BE2C (cell line): ENCODE data around the gene KIF6.

Experiments
- DNase-seq: peaks from one replicate; pipeline ENCODE4 v3.0.0-alpha.2; 2020
- H3K27me3 ChIP-seq: fragments of 250-450 bp; sonication (Bioruptor Pico); 2 replicates; pipeline ENCODE4 v1.5.1; 2020; ENCODE audit warnings: mild to moderate bottlenecking
- H3K36me3 ChIP-seq: fragments of 250-450 bp; sonication (Bioruptor Pico); 2 replicates; pipeline ENCODE4 v1.5.1; 2020; ENCODE audit warnings: mild to moderate bottlenecking
- H3K4me1 ChIP-seq: fragments of 250-450 bp; sonication (Bioruptor Pico); 2 replicates; pipeline ENCODE4 v1.5.1; 2020
- H3K4me3 ChIP-seq: 2 replicates; pipeline ENCODE4 v1.5.1; 2011; ENCODE audit warnings: low read depth, low read length
- H3K9me3 ChIP-seq: fragments of 250-450 bp; sonication (Bioruptor Pico); 2 replicates; pipeline ENCODE4 v1.5.1; 2020
- TF ChIP-seq, protein P1 (sequence below): IDR thresholded peaks from 2 replicates; pipeline ENCODE4 v1.5.1; 2012; ENCODE audit warnings: mild to moderate bottlenecking, low read depth, low read length

The KIF6 gene

DNA sequence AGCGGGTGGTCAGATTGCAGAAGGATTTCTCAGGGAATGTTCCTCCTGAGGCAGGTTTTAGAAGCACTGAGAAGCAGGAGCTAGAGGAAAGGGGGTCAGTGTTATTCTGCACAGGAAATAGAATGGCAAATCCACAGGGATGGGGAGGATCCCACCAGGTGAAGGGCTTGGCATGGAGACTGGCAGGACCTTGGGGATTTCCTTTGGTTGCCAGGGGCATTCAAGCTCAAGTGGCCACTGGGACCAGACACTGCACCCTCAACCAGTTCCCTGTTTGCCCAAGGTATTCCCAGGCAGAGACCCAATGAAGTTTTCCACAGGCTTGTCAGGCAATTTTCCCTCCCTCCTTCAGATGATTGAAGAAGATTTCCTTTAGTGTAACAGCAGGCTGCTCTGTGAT is 279.5 kb downstream of the KIF6 start:
- no peak for DNase-seq
- TF ChIP-seq, protein P1, sequence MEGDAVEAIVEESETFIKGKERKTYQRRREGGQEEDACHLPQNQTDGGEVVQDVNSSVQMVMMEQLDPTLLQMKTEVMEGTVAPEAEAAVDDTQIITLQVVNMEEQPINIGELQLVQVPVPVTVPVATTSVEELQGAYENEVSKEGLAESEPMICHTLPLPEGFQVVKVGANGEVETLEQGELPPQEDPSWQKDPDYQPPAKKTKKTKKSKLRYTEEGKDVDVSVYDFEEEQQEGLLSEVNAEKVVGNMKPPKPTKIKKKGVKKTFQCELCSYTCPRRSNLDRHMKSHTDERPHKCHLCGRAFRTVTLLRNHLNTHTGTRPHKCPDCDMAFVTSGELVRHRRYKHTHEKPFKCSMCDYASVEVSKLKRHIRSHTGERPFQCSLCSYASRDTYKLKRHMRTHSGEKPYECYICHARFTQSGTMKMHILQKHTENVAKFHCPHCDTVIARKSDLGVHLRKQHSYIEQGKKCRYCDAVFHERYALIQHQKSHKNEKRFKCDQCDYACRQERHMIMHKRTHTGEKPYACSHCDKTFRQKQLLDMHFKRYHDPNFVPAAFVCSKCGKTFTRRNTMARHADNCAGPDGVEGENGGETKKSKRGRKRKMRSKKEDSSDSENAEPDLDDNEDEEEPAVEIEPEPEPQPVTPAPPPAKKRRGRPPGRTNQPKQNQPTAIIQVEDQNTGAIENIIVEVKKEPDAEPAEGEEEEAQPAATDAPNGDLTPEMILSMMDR = no peak
- no peaks in the 10 kb centered on the region for H3K9me3 ChIP-seq
- no peaks in the 10 kb centered on the region for H3K4me1 ChIP-seq
- H3K36me3 ChIP-seq = no peaks in the 10 kb centered on the region
- no peak overlapping the region for H3K4me3 ChIP-seq
- no peaks in the 10 kb centered on the region for H3K27me3 ChIP-seq

DNA sequence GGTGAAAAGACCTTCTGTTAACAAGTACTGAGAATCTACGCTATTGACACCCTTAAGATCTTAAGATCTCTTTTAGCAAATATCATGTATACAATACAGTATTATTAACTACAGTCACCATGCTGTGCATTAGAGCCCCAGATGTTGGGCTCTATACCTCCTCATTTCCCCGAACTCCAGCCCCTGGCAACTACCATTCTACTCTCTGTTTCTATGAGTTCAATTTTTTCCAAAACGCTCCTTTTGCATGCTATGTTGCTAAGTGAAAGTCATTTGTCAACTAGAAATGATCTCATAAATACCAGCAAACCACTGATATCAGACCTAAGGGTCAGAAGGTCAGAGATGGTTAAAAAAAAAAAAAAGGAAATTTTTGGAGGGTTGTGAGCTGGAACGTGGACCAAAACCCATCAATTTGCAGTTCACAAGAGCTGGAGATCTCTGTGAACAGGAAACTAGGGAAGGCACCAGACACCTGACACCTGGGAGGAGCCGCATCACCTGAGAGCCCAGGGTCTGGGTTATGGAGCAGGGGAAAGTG is 280.7 kb downstream of the KIF6 start:
- Histone ChIP-seq H3K4me3 (no peak overlapping the region), H3K4me1 (no peaks in the 10 kb centered on the region), H3K27me3 (no peaks in the 10 kb centered on the region), H3K9me3 (no peaks in the 10 kb centered on the region), H3K36me3 (no peaks in the 10 kb centered on the region)
- TF ChIP-seq, protein P1 = no peak
- DNase-seq = no peak

DNA sequence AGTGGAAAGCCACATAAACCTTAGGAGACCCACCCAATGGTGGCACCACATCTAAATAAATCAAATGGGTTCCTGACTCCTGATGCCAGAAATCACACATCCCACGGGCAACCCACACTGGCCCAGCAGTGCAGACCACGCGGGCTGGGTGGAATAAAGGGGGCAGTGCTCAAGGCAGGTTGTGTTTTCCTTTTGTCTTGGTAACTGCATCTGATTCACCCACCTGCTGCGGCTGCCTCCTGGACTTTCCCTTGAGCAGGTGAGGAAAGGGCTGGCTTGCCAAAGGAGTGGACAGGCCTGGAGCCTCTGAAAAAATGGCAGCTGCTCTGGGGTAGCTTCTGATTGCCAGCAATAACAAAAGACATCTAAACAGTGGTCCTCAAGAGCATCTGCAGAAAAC is 283.2 kb downstream of the KIF6 start:
- H3K4me3 ChIP-seq = no peak overlapping the region
- no peaks in the 10 kb centered on the region for H3K9me3 ChIP-seq
- no peaks in the 10 kb centered on the region for H3K27me3 ChIP-seq
- H3K4me1 ChIP-seq = no peaks in the 10 kb centered on the region
- DNase-seq = no peak
- no peaks in the 10 kb centered on the region for H3K36me3 ChIP-seq
- TF ChIP-seq, protein P1 = no peak

DNA sequence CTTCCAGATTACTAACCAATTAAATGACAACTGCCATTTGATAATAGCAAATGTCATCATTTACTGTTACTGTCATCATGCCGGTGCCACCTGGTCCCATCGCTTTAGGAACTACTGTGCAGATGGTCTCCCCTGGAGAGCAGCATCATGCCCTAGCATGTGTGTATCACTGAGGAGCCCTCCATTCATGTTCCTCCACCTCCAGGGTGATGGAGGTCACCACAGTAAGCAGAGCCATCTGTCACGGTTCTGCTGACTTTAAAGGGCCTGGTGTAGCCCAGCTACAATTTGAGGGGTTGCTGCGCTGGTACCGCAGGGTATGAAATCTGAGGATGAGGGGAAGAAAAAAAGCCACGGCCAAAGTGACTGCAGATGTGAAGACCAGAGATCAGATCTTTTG is 283.9 kb downstream of the KIF6 start:
- Histone ChIP-seq H3K27me3 (no peaks in the 10 kb centered on the region), H3K36me3 (no peaks in the 10 kb centered on the region), H3K4me1 (no peaks in the 10 kb centered on the region), H3K4me3 (no peak overlapping the region), H3K9me3 (no peaks in the 10 kb centered on the region)
- TF ChIP-seq, protein P1 = no peak
- no peak for DNase-seq

DNA sequence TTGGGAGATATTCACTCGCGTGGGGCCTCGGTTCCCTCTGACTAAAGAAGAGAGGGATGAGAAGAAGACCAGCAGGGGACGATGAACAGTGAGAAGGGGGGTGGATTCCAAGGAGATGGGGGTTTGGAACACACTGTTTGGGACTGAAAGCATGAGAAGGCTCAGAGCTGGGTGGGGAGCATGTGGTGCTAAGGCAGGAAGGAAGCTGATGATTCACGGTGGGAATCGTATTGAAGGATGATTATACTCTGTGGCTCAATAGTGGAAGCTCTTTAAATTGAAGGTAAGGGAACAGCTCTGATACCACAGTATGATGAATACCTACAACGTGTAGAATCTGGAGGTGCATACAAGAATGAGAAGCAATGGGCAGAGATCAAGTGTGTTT is 285.2 kb downstream of the KIF6 start:
- no peaks in the 10 kb centered on the region for H3K4me1 ChIP-seq
- no peak overlapping the region for H3K4me3 ChIP-seq
- H3K36me3 ChIP-seq = no peaks in the 10 kb centered on the region
- TF ChIP-seq, protein P1 = no peak
- no peak for DNase-seq
- no peaks in the 10 kb centered on the region for H3K9me3 ChIP-seq
- H3K27me3 ChIP-seq = no peaks in the 10 kb centered on the region

DNA sequence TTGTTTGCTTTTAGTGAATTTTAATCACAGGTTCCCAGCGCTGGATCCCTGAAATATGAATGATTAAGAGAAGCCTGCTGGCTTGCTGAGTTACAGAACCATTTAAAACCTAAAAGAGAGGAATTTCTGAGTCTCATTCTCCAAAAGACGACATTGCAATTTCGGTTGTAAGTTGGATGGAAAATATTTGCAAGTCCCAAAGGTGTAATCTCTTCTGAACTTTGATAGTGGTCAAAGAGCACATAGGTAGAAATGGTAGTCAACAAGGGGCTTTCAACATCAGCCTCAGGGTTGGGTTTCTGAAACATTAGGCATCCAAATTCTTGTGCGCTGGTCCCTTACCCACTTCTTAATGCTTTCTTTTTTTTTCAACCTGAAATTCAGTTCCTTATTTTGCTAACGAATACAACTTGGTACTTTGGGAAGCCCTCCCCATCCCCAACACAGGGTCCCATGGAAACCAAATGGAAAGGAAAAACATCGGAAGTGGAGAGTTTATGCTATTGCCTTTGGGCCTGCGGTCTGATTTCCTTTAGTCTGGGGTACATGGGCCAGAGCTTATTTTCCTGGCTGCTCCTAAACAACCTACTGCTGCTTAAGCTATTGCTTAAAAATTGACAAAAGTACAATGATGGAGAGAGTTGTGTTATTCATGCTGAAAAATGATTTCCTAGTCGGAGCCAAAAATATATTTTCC is 285.7 kb downstream of the KIF6 start:
- Histone ChIP-seq H3K9me3 (no peaks in the 10 kb centered on the region), H3K27me3 (no peaks in the 10 kb centered on the region), H3K4me3 (no peak overlapping the region), H3K36me3 (no peaks in the 10 kb centered on the region), H3K4me1 (no peaks in the 10 kb centered on the region)
- DNase-seq = no peak
- TF ChIP-seq, protein P1 = no peak
